MM.1S (cell line): ENCODE measurements around the gene TMEM132E.

Experiments used
- CTCF ChIP-seq: fragments of 300-600 bp; sonication (generic); IDR thresholded peaks from 2 replicates; pipeline ENCODE4 v1.5.1; 2016; ENCODE audit warnings: antibody characterized with exemption, low read length, mixed read lengths
- EZH2phosphoT487 ChIP-seq: fragments of 300-600 bp; sonication (generic); IDR thresholded peaks from 2 replicates; pipeline ENCODE4 v1.6.1; 2018; ENCODE audit warnings: antibody characterized with exemption, low read length

- TF ChIP-seq CTCF (no peak), EZH2phosphoT487 (no peak)
Measured at GRCh38 chr17:34570506-34570905, 8.9 kb upstream of the TMEM132E start.
